Stimulated activated CD4-positive, alpha-beta T cell treated with anti-CD3 and anti-CD28 coated beads, TNF-alpha, amount 100 ng/mL, for 4 hours (primary cell): Measurements from ENCODE around the gene RASSF8.

ENCODE experiments used
- DNase-seq, 3 experiments: peaks; one replicate each; pipeline ENCODE4 v3.0.0-alpha.2; 2020; ENCODE audit warnings: low read depth in 3 of 3

Gene RASSF8

GRCh38 chr12:25958428-25959070 lies at the start of gene RASSF8:
Gene RASSF8 (plus strand): TSS chr12:25958682. CDS start chr12:26055344, 96,662 bp downstream.
- DNase-seq: no peak

DNA sequence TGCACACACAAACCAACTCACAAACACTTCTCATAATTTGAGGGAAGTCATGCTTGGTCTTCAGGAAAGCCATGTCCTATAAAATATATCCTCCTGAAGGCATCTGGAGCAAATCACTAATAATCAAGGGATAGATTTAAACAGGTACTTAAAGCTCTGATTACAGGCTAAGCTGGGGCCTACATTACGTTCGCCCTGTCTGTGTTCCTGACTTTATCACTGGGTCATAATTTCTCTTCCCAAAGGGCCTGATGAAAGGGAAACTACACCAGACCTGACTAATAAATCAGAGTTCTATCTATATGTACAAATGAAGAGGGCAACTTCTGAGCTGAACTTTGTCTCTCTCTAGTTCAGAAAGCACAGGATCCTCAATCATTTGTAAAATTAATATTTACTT lies 43.9 kb upstream of the RASSF8 start:
- DNase-seq: no peak

DNA sequence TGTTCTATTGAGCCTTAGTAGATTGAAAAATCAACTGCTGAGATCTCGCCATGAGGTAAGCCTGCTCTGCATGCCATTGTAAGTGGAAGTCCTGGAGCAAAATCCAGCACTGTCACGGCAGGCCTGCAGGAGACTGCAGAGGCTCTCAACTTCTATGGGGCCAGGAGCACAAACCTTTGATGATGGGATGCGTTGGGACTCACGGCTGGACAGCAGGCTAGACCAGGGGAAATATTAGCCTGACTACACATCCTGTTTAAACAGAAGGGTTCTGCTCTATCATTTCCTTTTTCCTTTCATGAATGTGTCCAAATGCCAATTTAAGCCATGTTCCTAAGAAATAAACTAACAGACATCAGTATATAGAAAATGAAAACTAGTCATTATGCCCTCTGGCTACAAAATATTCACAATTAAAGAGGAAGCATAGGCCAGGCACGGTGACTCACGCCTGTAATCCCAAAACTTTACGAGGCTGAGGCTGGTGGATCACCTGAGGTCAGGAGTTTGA lies 33.9 kb upstream of the RASSF8 start:
- DNase-seq: no peak

GRCh38 chr12:25925064-25925463 lies 33.4 kb upstream of the RASSF8 start:
- DNase-seq: no peak

GRCh38 chr12:25926536-25926935 lies 31.9 kb upstream of the RASSF8 start:
- no peak for DNase-seq

DNA sequence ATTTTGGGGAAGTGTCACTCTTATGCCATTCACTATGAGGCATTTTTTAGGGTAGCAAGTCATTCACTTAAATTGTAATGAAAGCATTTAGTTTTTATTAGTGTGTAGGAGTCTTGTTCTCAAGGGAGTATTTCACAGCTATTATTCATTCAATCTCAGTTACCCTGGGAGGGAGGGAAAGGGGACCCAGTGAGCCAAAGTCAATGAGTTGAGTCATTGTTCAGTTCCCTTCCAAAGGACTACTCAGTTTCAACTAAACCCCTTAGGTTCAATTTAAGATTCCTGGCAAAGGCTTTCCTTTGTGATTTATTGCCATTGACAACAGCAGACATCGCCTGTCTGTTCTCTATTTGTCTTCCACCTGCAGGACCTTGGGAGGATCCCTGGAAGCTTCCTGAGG lies 29.3 kb upstream of the RASSF8 start:
- DNase-seq: no peak

DNA sequence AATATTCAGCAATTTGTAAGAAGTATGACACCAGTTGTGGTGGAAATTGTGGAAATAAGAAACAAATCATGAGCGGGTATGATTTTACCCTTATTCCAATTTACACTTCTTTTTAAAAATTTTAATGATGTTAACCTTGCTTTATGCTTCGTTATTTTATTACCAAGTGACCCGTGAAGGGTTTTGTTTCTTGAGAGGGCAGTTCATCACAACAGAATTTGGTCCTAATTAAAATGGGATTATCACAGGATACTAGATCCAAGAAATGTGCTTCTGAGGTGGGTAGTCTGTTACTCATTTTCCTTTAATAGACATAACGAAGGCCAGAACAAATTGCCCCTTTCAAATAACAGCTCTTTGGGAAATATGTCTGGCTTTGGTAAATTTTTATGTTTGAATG lies 25.5 kb upstream of the RASSF8 start:
- DNase-seq: no peak

DNA sequence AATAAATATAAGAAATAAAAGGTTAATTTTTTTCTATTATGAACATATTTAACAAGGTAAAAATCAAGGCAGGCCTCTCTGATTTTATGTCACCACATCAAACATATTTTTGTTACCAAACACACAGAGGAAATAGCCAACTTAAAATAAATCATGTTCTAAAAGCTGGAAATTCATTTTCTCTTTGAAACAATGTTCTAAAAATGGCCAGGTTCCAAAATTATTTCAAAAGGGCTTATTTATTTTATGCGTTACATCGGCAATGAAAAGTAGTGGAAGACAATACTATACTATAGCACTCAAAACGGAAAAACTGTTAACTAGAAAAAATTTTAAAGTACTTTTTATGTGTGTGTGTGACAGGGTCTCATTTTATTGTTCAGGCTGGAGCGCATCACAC lies 24.0 kb upstream of the RASSF8 start:
- no peak for DNase-seq

GRCh38 chr12:25935355-25936144 lies 22.9 kb upstream of the RASSF8 start:
- DNase-seq: no peak

- DNase-seq: no peak
These were observed 21.4 kb upstream of the RASSF8 start for GRCh38 chr12:25937096-25937495.

DNA sequence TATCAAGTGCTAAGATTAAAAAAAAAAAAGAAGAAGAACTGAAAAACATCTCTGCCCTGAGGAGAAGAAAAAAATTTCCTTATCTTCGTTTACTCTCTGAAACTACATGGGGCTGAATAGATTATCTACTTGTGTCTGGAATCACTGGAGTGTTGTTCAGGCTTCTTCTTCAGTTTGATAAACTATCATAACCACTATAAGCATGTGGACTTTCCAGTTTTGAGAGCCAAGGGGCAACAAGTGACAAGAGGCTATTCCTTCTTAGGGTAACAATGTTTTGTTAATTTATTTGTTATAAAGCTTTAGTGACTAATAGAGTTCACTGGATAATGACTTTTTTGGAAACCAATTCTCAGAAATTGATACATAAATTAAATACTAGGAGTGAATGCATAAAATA lies 19.9 kb upstream of the RASSF8 start:
- DNase-seq: no peak

DNA sequence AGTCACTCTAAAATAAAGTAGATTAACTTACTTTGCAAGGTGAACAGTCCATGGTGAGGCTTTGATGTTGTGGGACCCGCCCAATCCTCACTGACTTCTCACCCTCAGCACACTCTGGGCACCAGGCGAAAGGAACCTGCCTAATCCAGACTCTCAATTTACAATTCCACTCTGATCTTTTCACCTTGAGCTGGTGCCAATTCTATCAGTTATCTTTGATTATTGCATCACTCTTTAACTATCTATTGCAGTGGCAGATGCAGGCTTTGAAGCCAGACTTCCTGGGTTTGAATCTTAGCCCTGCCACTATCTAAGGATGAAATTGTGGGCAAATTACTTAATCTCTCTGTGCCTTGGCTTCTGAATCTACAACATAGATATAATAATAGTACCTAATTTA lies 18.9 kb upstream of the RASSF8 start:
- DNase-seq: no peak

DNA sequence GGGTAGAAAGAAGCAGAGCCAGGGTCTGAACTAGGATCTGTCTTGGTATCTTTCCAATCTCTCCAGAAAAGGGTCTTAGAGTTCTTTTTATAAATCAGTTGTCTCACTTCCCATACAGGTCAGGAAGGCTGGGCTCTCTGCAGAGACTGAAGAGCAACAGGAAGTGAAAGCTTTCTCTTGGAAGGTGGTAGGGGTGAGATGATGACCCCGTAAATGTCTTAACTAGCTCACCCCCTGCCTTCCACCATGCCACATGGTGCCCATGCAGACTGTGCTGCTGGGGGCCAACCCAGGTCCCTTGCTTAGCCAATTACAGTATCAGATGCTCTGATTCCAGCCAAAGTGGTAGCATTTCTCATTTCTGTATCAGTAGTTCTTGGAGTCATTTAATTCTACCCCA lies 17.6 kb upstream of the RASSF8 start:
- no peak for DNase-seq

- DNase-seq: no peak
These were observed 15.8 kb upstream of the RASSF8 start for GRCh38 chr12:25942709-25943108.

GRCh38 chr12:25943940-25944339 lies 14.5 kb upstream of the RASSF8 start:
- no peak for DNase-seq

DNA sequence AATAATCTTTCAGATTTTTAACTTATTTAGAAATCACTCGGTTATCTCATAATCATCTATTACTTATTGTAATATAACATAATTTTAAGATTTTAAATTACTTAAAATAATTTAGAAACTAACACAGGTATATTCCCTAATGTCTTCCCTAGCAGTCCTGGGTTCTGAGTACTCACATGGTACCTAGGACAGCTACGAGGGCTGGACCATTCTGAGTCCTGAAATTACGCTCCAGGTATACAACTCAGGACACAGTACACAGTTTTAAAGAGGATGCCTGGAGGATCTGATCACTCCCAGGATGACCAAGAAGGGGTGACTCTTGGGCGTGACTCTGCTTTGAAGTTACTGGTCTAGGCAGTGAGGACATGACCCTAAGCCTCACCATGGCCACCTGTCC lies 9.1 kb upstream of the RASSF8 start:
- no peak for DNase-seq

GRCh38 chr12:25950329-25951115 lies 8.0 kb upstream of the RASSF8 start:
- no peak for DNase-seq

GRCh38 chr12:25957793-25958427 lies 572 bp upstream of the RASSF8 start:
- DNase-seq: no peak

- DNase-seq: peak in 1 of 3 experiments; percentile 9
These were observed 834 bp downstream of the RASSF8 start for GRCh38 chr12:25959071-25959961.

DNA sequence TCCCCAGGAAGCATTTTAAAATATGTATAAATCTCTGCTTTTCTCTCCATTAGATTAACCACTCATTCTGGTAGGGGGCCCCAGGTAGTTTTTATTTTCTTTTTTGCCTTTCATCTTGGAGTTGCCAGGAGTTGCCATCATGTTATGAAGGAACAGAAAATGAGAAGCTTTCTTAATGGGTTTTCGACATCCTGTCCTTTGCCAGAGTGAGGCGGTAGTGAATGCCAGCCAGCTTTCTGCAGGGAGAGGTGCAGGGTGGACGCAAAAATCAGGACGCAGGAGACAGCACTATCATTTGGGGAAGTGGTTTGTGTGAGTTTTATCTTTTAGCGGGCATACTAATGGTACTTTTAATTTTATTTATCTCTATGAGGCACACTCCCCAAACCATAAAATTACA lies 1.7 kb downstream of the RASSF8 start:
- no peak for DNase-seq

GRCh38 chr12:25960961-25961360 lies 2.5 kb downstream of the RASSF8 start:
- DNase-seq: no peak
